GM12874 (cell line): ENCODE data around the gene RASD1.

ENCODE experiments used
- CTCF ChIP-seq: IDR thresholded peaks from 2 replicates; pipeline ENCODE4 v1.5.1; 2011; ENCODE audit warnings: low read depth, mild to moderate bottlenecking, control low read depth, low read length, moderate library complexity; ENCODE audit not compliant: insufficient read depth

Gene RASD1

GRCh38 chr17:17479209-17479608, 17.0 kb downstream of the RASD1 start:
- no peak for TF ChIP-seq CTCF

GRCh38 chr17:17476865-17477467, 19.2 kb downstream of the RASD1 start, which contains the start of gene MED9:
Gene MED9 (plus strand): TSS chr17:17477000. CDS start chr17:17477042, 42 bp downstream.
- TF ChIP-seq CTCF: no peak

- TF ChIP-seq CTCF: no peak
These were observed 21.9 kb downstream of the RASD1 start for GRCh38 chr17:17474341-17474740.

- TF ChIP-seq CTCF: no peak
These were observed 23.8 kb downstream of the RASD1 start for GRCh38 chr17:17472333-17472920.

GRCh38 chr17:17469996-17470395, 26.2 kb downstream of the RASD1 start:
- no peak for TF ChIP-seq CTCF

GRCh38 chr17:17469358-17469757, 26.8 kb downstream of the RASD1 start:
- no peak for TF ChIP-seq CTCF

GRCh38 chr17:17468217-17469010, 27.8 kb downstream of the RASD1 start:
- no peak for TF ChIP-seq CTCF
